T-helper 22 cell (primary cell): Measurements from ENCODE around the gene GPC6.

Experiments used
- DNase-seq: peaks from one replicate; pipeline ENCODE4 v3.0.0-alpha.2; 2020; ENCODE audit warnings: low read depth

GPC6 gene

GRCh38 chr13:94056362-94056990 lies 829.9 kb downstream of the GPC6 start:
- no peak for DNase-seq

- no peak for DNase-seq
These were observed 831.1 kb downstream of the GPC6 start for GRCh38 chr13:94057618-94058186.

- DNase-seq = no peak
These were observed 832.3 kb downstream of the GPC6 start for GRCh38 chr13:94058821-94059360.

GRCh38 chr13:94061301-94061700 lies 834.7 kb downstream of the GPC6 start:
- no peak for DNase-seq

- no peak for DNase-seq
These were observed 836.5 kb downstream of the GPC6 start for GRCh38 chr13:94063096-94063495.

- no peak for DNase-seq
These were observed 837.2 kb downstream of the GPC6 start for GRCh38 chr13:94063848-94064247.

GRCh38 chr13:94065741-94066140 lies 839.1 kb downstream of the GPC6 start:
- DNase-seq = no peak

- DNase-seq = no peak
These were observed 846.6 kb downstream of the GPC6 start for GRCh38 chr13:94073007-94073744.

GRCh38 chr13:94079876-94080275 lies 853.3 kb downstream of the GPC6 start:
- no peak for DNase-seq

- DNase-seq = no peak
These were observed 853.9 kb downstream of the GPC6 start for GRCh38 chr13:94080527-94080926.

- DNase-seq = no peak
These were observed 860.5 kb downstream of the GPC6 start for GRCh38 chr13:94087100-94087499.

GRCh38 chr13:94088742-94089141 lies 862.1 kb downstream of the GPC6 start:
- DNase-seq = no peak

GRCh38 chr13:94090773-94091480 lies 864.3 kb downstream of the GPC6 start:
- DNase-seq = no peak

- DNase-seq = no peak
These were observed 867.2 kb downstream of the GPC6 start for GRCh38 chr13:94093652-94094315.

GRCh38 chr13:94109715-94110374 lies 883.2 kb downstream of the GPC6 start:
- DNase-seq = no peak

GRCh38 chr13:94112227-94112626 lies 885.6 kb downstream of the GPC6 start:
- DNase-seq = no peak

- DNase-seq = no peak
These were observed 886.1 kb downstream of the GPC6 start for GRCh38 chr13:94112731-94113130.

- no peak for DNase-seq
These were observed 886.6 kb downstream of the GPC6 start for GRCh38 chr13:94113245-94113644.

- no peak for DNase-seq
These were observed 887.6 kb downstream of the GPC6 start for GRCh38 chr13:94114166-94114565.

- DNase-seq = no peak
These were observed 888.4 kb downstream of the GPC6 start for GRCh38 chr13:94115054-94115453.

GRCh38 chr13:94119360-94119936 lies 892.8 kb downstream of the GPC6 start:
- no peak for DNase-seq
